ENCODE measurements around the gene IFT43. TPM values are rescaled to one million over a fixed set of nuclear protein-coding genes. Genes with fewer than 3 reads are reported as not detected.

Gene IFT43
- total RNA-seq, 1 experiment from 2014 or later = 24.2 TPM

- H3K4me2 ChIP-seq (ENCODE audit: low read length) = no peak overlapping the region
- H3K4me1 ChIP-seq (ENCODE audit: control insufficient read depth in 1 of 2, insufficient read depth in 2 of 2, low read length in 2 of 2) = no peaks in the 10 kb centered on the region
- 0 out of 2 replicates have a peak, but pooled peaks cover 8% of the 10 kb centered on the region for H3K27me3 ChIP-seq (ENCODE audit: insufficient read depth, low read length)
- no TSS peak for BruUV-seq (replicated peaks)
- H3K79me2 ChIP-seq (ENCODE audit: insufficient read depth, low read length) = no peaks in the 10 kb centered on the region
- H3K4me3 ChIP-seq (replicated peaks in 1 of 2; ENCODE audit: low read depth in 1 of 2, low read length in 2 of 2) = no peak overlapping the region
- H4K20me1 ChIP-seq (ENCODE audit: insufficient read depth) = no peaks in the 10 kb centered on the region
- no peak overlapping the region for H2AFZ ChIP-seq (ENCODE audit: low read depth, low read length, poor library complexity, severe bottlenecking)
- ChIA-PET RAD21 (ENCODE audit: low non-redundant PET in 1 of 2, low total read pairs in 2 of 2, uncharacterized antibody in 2 of 2, unreplicated experiment in 2 of 2) (no interaction called here), POLR2A (no interaction called here), CTCF (no interaction called here)
- DNase-seq (ENCODE audit: low read depth, low spot score) (no peak), ATAC-seq (no peak)
- H3K27ac ChIP-seq (ENCODE audit: low read depth, low read length) = no peak overlapping the region
- no peak for TF ChIP-seq TCF7L2 (IDR thresholded peaks at IDR 0.05; ENCODE audit: borderline replicate concordance, extremely low read depth, insufficient read depth, insufficient read length)
- no peak for TF ChIP-seq SP1 (IDR thresholded peaks at IDR 0.05; ENCODE audit: low read depth)
- TF ChIP-seq ELF1 (IDR thresholded peaks at IDR 0.05; ENCODE audit: borderline replicate concordance, low read depth) = no peak
- no peak for TF ChIP-seq SRF (IDR thresholded peaks at IDR 0.05; ENCODE audit: low read depth)
- no peak for TF ChIP-seq CEBPB (IDR thresholded peaks at IDR 0.05; ENCODE audit: low read depth)
- no peak for TF ChIP-seq MAX (IDR thresholded peaks at IDR 0.05)
- TF ChIP-seq EZH2phosphoT487 (IDR thresholded peaks at IDR 0.05; ENCODE audit: borderline replicate concordance) = no peak
- TF ChIP-seq, protein P1, sequence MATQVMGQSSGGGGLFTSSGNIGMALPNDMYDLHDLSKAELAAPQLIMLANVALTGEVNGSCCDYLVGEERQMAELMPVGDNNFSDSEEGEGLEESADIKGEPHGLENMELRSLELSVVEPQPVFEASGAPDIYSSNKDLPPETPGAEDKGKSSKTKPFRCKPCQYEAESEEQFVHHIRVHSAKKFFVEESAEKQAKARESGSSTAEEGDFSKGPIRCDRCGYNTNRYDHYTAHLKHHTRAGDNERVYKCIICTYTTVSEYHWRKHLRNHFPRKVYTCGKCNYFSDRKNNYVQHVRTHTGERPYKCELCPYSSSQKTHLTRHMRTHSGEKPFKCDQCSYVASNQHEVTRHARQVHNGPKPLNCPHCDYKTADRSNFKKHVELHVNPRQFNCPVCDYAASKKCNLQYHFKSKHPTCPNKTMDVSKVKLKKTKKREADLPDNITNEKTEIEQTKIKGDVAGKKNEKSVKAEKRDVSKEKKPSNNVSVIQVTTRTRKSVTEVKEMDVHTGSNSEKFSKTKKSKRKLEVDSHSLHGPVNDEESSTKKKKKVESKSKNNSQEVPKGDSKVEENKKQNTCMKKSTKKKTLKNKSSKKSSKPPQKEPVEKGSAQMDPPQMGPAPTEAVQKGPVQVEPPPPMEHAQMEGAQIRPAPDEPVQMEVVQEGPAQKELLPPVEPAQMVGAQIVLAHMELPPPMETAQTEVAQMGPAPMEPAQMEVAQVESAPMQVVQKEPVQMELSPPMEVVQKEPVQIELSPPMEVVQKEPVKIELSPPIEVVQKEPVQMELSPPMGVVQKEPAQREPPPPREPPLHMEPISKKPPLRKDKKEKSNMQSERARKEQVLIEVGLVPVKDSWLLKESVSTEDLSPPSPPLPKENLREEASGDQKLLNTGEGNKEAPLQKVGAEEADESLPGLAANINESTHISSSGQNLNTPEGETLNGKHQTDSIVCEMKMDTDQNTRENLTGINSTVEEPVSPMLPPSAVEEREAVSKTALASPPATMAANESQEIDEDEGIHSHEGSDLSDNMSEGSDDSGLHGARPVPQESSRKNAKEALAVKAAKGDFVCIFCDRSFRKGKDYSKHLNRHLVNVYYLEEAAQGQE (IDR thresholded peaks at IDR 0.05; ENCODE audit: low read depth) = no peak
- TF ChIP-seq CTCF (IDR thresholded peaks at IDR 0.05 in 2 of 3, conservative IDR thresholded peaks at IDR 0.05 in 1 of 3; ENCODE audit: borderline replicate concordance in 1 of 3, insufficient read depth in 1 of 3, low read depth in 2 of 3, low read length in 2 of 3) = no peak
- TF ChIP-seq ZNF274 (IDR thresholded peaks at IDR 0.05; ENCODE audit: low read depth, low read length) = no peak
- no peak for TF ChIP-seq JUND (IDR thresholded peaks at IDR 0.05)
- TF ChIP-seq, protein P2, sequence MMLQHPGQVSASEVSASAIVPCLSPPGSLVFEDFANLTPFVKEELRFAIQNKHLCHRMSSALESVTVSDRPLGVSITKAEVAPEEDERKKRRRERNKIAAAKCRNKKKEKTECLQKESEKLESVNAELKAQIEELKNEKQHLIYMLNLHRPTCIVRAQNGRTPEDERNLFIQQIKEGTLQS (IDR thresholded peaks at IDR 0.05) = no peak
- TF ChIP-seq CBX3 (IDR thresholded peaks at IDR 0.05; ENCODE audit: low read depth) = no peak
- no peak for TF ChIP-seq ZFX (IDR thresholded peaks at IDR 0.05)
- TF ChIP-seq FOSL1 (IDR thresholded peaks at IDR 0.05; ENCODE audit: low read depth) = no peak
- TF ChIP-seq EGR1 (IDR thresholded peaks at IDR 0.05; ENCODE audit: low read depth) = no peak
- no peak for TF ChIP-seq EZH2 (IDR thresholded peaks at IDR 0.05)
- no peak for TF ChIP-seq ZBTB33 (IDR thresholded peaks at IDR 0.05; ENCODE audit: extremely low read depth, insufficient replicate concordance, low read length)
- H3K36me3 ChIP-seq (ENCODE audit: control insufficient read depth in 1 of 2, insufficient read depth in 2 of 2, low read length in 2 of 2) = no peaks in the 10 kb centered on the region
- H3K9me2 ChIP-seq (ENCODE audit: insufficient read depth) = no peaks in the 10 kb centered on the region
- no peak overlapping the region for H3K9ac ChIP-seq (ENCODE audit: low read length)
- intact Hi-C loops (cut with micrococcal nuclease) = no loop called here
- H3K9me3 ChIP-seq (ENCODE audit: control insufficient read depth in 1 of 2, insufficient read depth in 1 of 2, low read depth in 1 of 2, low read length in 2 of 2) = no peaks in the 10 kb centered on the region
Measured at GRCh38 chr14:76109087-76109880, 123.7 kb downstream of the IFT43 start.

Data from HCT116 (cell line).